DOHH2 (cell line): Measurements from ENCODE around the gene CPNE6.

ENCODE experiments used
- CTCF ChIP-seq: fragments of 200-600 bp; sonication (generic); IDR thresholded peaks from one replicate; pipeline ENCODE4 v1.5.1; 2014; ENCODE audit warnings: antibody characterized with exemption, mild to moderate bottlenecking, low read depth, low read length; ENCODE audit not compliant: poor library complexity, severe bottlenecking
- EZH2phosphoT487 ChIP-seq: fragments of 200-600 bp; sonication (generic); IDR thresholded peaks from 2 replicates; pipeline ENCODE4 v1.6.1; 2017; ENCODE audit warnings: borderline replicate concordance, mild to moderate bottlenecking, antibody characterized with exemption, low read length, moderate library complexity, mixed read lengths

- no peak for TF ChIP-seq CTCF
- no peak for TF ChIP-seq EZH2phosphoT487
Measured at GRCh38 chr14:24085215-24085614, 13.9 kb downstream of the CPNE6 start.
